Natural killer cell (primary cell): ENCODE measurements around the gene PRG3. TPM values are rescaled to one million over a fixed set of nuclear protein-coding genes. Genes with fewer than 3 reads are reported as not detected.

Experiments used
- ATAC-seq, 3 donors: fragments of 150-1000 bp in 2 of 3; fragments of 200-7000 bp in 1 of 3; cut with Tn5 transposase; 1 replicate in 1 of 3; 2 replicates in 2 of 3; pipeline ENCODE4 v1.10.0; 2021; ENCODE audit warnings: mild to moderate bottlenecking in 2 of 3, moderate library complexity in 2 of 3
- DNase-seq, 2 donors: peaks; one replicate each; pipeline versions ENCODE4 v3.0.0 to v3.0.0-alpha.2; 2013 to 2021; ENCODE audit warnings: mixed read lengths in 1 of 2
- H3K27ac ChIP-seq: one replicate; pipeline ENCODE4 v1.5.1; 2013; ENCODE audit warnings: mild to moderate bottlenecking, low read length
- H3K27me3 ChIP-seq: one replicate; pipeline ENCODE4 v1.6.1; 2013; ENCODE audit warnings: low read length; ENCODE audit not compliant: control insufficient read depth, insufficient read depth
- H3K36me3 ChIP-seq: one replicate; pipeline ENCODE4 v1.6.1; 2013; ENCODE audit warnings: low read length; ENCODE audit not compliant: control insufficient read depth, insufficient read depth
- H3K4me1 ChIP-seq: one replicate; pipeline ENCODE4 v1.6.1; 2013; ENCODE audit warnings: low read length; ENCODE audit not compliant: control insufficient read depth, insufficient read depth
- H3K4me3 ChIP-seq: one replicate; pipeline ENCODE4 v1.5.1; 2013; ENCODE audit warnings: low read length
- H3K9me3 ChIP-seq: one replicate; pipeline ENCODE4 v1.6.1; 2013; ENCODE audit warnings: low read length; ENCODE audit not compliant: control insufficient read depth, insufficient read depth
- H3K27ac Mint-ChIP-seq, 2 donors: one replicate each; pipeline ENCODE4 v1.8.0; 2022; ENCODE audit warnings: mild to moderate bottlenecking in 2 of 2, mixed read lengths in 2 of 2, moderate library complexity in 1 of 2
- H3K27me3 Mint-ChIP-seq, 2 donors: one replicate each; pipeline ENCODE4 v1.8.0; 2022; ENCODE audit warnings: low read depth in 2 of 2, mixed read lengths in 2 of 2
- H3K36me3 Mint-ChIP-seq: one replicate; pipeline ENCODE4 v1.8.0; 2022; ENCODE audit warnings: mixed read lengths
- H3K4me1 Mint-ChIP-seq, 2 donors: one replicate each; pipeline ENCODE4 v1.8.0; 2022; ENCODE audit warnings: mixed read lengths in 2 of 2
- H3K4me3 Mint-ChIP-seq: one replicate; pipeline ENCODE4 v1.8.0; 2022; ENCODE audit warnings: mild to moderate bottlenecking, moderate library complexity, mixed read lengths
- H3K9me3 Mint-ChIP-seq, 2 donors: one replicate each; pipeline ENCODE4 v1.8.0; 2022; ENCODE audit warnings: mixed read lengths in 2 of 2
- CTCF ChIP-seq: fragments of 200-600 bp; IDR thresholded peaks from one replicate; pipeline ENCODE4 v1.8.0; 2022; ENCODE audit warnings: antibody characterized with exemption
- WGBS: methylation state at CpG from one replicate; pipeline ENCODE4 v1.1.7; 2013; ENCODE audit warnings: missing lambda C conversion rate; ENCODE audit not compliant: insufficient coverage; 5-methylcytosine and 5-hydroxymethylcytosine counted together
- intact Hi-C: fragments of 100-400 bp; cut with micrococcal nuclease; formaldehyde crosslinking; loops from one replicate; pipeline ENCODE4 v1.14.2; 2022
- total RNA-seq, 4 donors: library from RNA; stranded (reverse); fragments of 120-200 nt in 1 of 4; gene quantifications; one replicate each; pipeline versions ENCODE4 v1.2.3 to v1.2.4, GENCODE V29; 2013 to 2022

PRG3 gene
- total RNA-seq, 3 donors from 2014 or later (not counting 1 experiment from before 2014, with no cell fraction given), result not detected

- intact Hi-C loops, result no loop called here
- H3K36me3 Mint-ChIP-seq, result no peaks in the 10 kb centered on the region
- 42% methylated on average over 2 of the region's 2 CpGs for WGBS
These were observed 27.8 kb upstream of the PRG3 start for GRCh38 chr11:57408771-57409170.

GRCh38 chr11:57407941-57408475 is 27.1 kb upstream of the PRG3 start:
- peaks cover 0 to 4% of the 10 kb centered on the region in 2 donors for H3K4me1 Mint-ChIP-seq
- no peak for DNase-seq
- H3K4me3 Mint-ChIP-seq, result no peak overlapping the region
- H3K36me3 Mint-ChIP-seq, result no peaks in the 10 kb centered on the region
- H3K27ac Mint-ChIP-seq, result no peak overlapping the region
- Histone ChIP-seq H3K4me3 (no peak overlapping the region), H3K9me3 (no peaks in the 10 kb centered on the region), H3K36me3 (peaks cover 18% of the 10 kb centered on the region), H3K27ac (no peak overlapping the region), H3K4me1 (peaks cover 14% of the 10 kb centered on the region), H3K27me3 (no peaks in the 10 kb centered on the region)
- no peaks in the 10 kb centered on the region for H3K9me3 Mint-ChIP-seq
- TF ChIP-seq CTCF, result no peak
- WGBS, result 93% methylated on average over 8 of the region's 8 CpGs
- intact Hi-C loops, result no loop called here
- no peaks in the 10 kb centered on the region for H3K27me3 Mint-ChIP-seq
- ATAC-seq, result no peak

More at GRCh38 chr11:57408771-57409170, 27.8 kb upstream of the PRG3 start:
- Mint-ChIP-seq H3K4me3 (no peak overlapping the region), H3K27ac (no peak overlapping the region), H3K4me1 (peaks cover 0 to 4% of the 10 kb centered on the region in 2 donors), H3K9me3 (no peaks in the 10 kb centered on the region), H3K27me3 (no peaks in the 10 kb centered on the region)
- ATAC-seq (no peak), DNase-seq (no peak)
- H3K4me3 ChIP-seq, result no peak overlapping the region
- H3K9me3 ChIP-seq, result no peaks in the 10 kb centered on the region
- TF ChIP-seq CTCF, result no peak
- no peaks in the 10 kb centered on the region for H3K27me3 ChIP-seq
- H3K4me1 ChIP-seq, result peaks cover 14% of the 10 kb centered on the region
- no peak overlapping the region for H3K27ac ChIP-seq
- H3K36me3 ChIP-seq, result peaks cover 23% of the 10 kb centered on the region

- no peaks in the 10 kb centered on the region for H3K27me3 Mint-ChIP-seq
- no peaks in the 10 kb centered on the region for H3K9me3 ChIP-seq
- no peak overlapping the region for H3K4me3 ChIP-seq
- no peak overlapping the region for H3K4me3 Mint-ChIP-seq
- H3K27ac Mint-ChIP-seq, result no peak overlapping the region
- no peaks in the 10 kb centered on the region for H3K36me3 Mint-ChIP-seq
- ATAC-seq (no peak), DNase-seq (no peak)
- H3K36me3 ChIP-seq, result peaks cover 17% of the 10 kb centered on the region
- H3K4me1 Mint-ChIP-seq, result peaks cover 0 to 4% of the 10 kb centered on the region in 2 donors
- H3K9me3 Mint-ChIP-seq, result no peaks in the 10 kb centered on the region
- H3K27ac ChIP-seq, result no peak overlapping the region
- no peak for TF ChIP-seq CTCF
- 91% methylated on average over 9 of the region's 9 CpGs for WGBS
- no peaks in the 10 kb centered on the region for H3K27me3 ChIP-seq
- intact Hi-C loops, result no loop called here
- peaks cover 14% of the 10 kb centered on the region for H3K4me1 ChIP-seq
These were observed 26.3 kb upstream of the PRG3 start for GRCh38 chr11:57407010-57407920.
